COLO668 (cell line): ENCODE results near the gene AIFM3.
A peak's percentile ranks its signal among the peaks of the same experiment; 100 is the strongest.

Source experiments
- DNase-seq: peaks from one replicate; lab custom pipeline; 2025; ENCODE audit not compliant: unreplicated experiment; lab: John Stamatoyannopoulos, UW

The AIFM3 gene

GRCh38 chr22:20989323-20990138, 22.5 kb downstream of the AIFM3 start:
- no peak for DNase-seq

- DNase-seq, result no peak
These were observed 23.4 kb downstream of the AIFM3 start for GRCh38 chr22:20990184-20991180.

GRCh38 chr22:20991252-20992055, 24.4 kb downstream of the AIFM3 start:
- DNase-seq, result no peak

- DNase-seq, result no peak
These were observed 25.0 kb downstream of the AIFM3 start for GRCh38 chr22:20992056-20992442.

- DNase-seq, result no peak
These were observed 25.6 kb downstream of the AIFM3 start for GRCh38 chr22:20992456-20993303.

GRCh38 chr22:20993304-20994127, 26.5 kb downstream of the AIFM3 start:
- DNase-seq, result no peak

- no peak for DNase-seq
These were observed 27.3 kb downstream of the AIFM3 start for GRCh38 chr22:20994128-20994901.

- no peak for DNase-seq
These were observed 27.8 kb downstream of the AIFM3 start for GRCh38 chr22:20994902-20995241.

GRCh38 chr22:20995329-20996030, 28.4 kb downstream of the AIFM3 start:
- no peak for DNase-seq

GRCh38 chr22:20996031-20996410, 29.0 kb downstream of the AIFM3 start:
- no peak for DNase-seq

- no peak for DNase-seq
These were observed 29.8 kb downstream of the AIFM3 start for GRCh38 chr22:20996598-20997535.

GRCh38 chr22:20997536-20998257, 30.6 kb downstream of the AIFM3 start:
- no peak for DNase-seq

GRCh38 chr22:20998411-20999336, 31.6 kb downstream of the AIFM3 start:
- DNase-seq, result peak; percentile 54

GRCh38 chr22:20999350-21000206, 32.5 kb downstream of the AIFM3 start:
- DNase-seq, result peak; percentile 80
